ENCODE measurements around the gene KLHL13.
"Not testable (repeated sequence)": the region's sequence is repeated elsewhere in the genome, so short reads cannot be mapped to it uniquely, and the experiment has no call there.

Gene KLHL13
- 0 to 0.67 (median 0.13) reads per million in 18 experiments for total RNA-seq

GRCh38 chrX:118116713-118117550, at the start of gene KLHL13:
TSS of gene KLHL13 (minus strand) at chrX:118116810. CDS start at chrX:118028473, 88,337 bp downstream.
- DNase-seq: peak; percentile 0 to 3

- no peak for DNase-seq
Measured at GRCh38 chrX:118164138-118164537, 47.5 kb upstream of the KLHL13 start.

GRCh38 chrX:118156953-118157608, 40.5 kb upstream of the KLHL13 start:
- no peak for DNase-seq

GRCh38 chrX:118156254-118156952, 39.8 kb upstream of the KLHL13 start:
- no peak for DNase-seq

GRCh38 chrX:118153270-118153669, 36.7 kb upstream of the KLHL13 start:
- DNase-seq: no peak

GRCh38 chrX:118152721-118153120, 36.1 kb upstream of the KLHL13 start:
- no peak for DNase-seq

- DNase-seq: no peak
Measured at GRCh38 chrX:118148737-118149136, 32.1 kb upstream of the KLHL13 start.

GRCh38 chrX:118147771-118148170, 31.2 kb upstream of the KLHL13 start:
- not testable (repeated sequence) for DNase-seq

GRCh38 chrX:118143578-118143977, 27.0 kb upstream of the KLHL13 start:
- DNase-seq: peak; percentile 5 to 13

GRCh38 chrX:118131336-118131735, 14.7 kb upstream of the KLHL13 start:
- no peak for DNase-seq

- no peak for DNase-seq
Measured at GRCh38 chrX:118129681-118130080, 13.1 kb upstream of the KLHL13 start.

GRCh38 chrX:118128724-118129123, 12.1 kb upstream of the KLHL13 start:
- DNase-seq: no peak

GRCh38 chrX:118126286-118126685, 9.7 kb upstream of the KLHL13 start:
- peak; percentile 1 to 3 for DNase-seq

GRCh38 chrX:118124243-118124642, 7.6 kb upstream of the KLHL13 start:
- DNase-seq: not testable (repeated sequence)

- DNase-seq: no peak
Measured at GRCh38 chrX:118117741-118118140, 1.1 kb upstream of the KLHL13 start.

- DNase-seq: no peak
Measured at GRCh38 chrX:118115953-118116712, 477 bp downstream of the KLHL13 start.

- DNase-seq: no peak
Measured at GRCh38 chrX:118114971-118115370, 1.6 kb downstream of the KLHL13 start.

GRCh38 chrX:118109065-118109464, 7.5 kb downstream of the KLHL13 start:
- DNase-seq: no peak

GRCh38 chrX:118108304-118108703, 8.3 kb downstream of the KLHL13 start:
- DNase-seq: no peak

GRCh38 chrX:118100091-118100490, 16.5 kb downstream of the KLHL13 start:
- no peak for DNase-seq

- no peak for DNase-seq
Measured at GRCh38 chrX:118088084-118088483, 28.5 kb downstream of the KLHL13 start.

- no peak for DNase-seq
Measured at GRCh38 chrX:118074196-118074595, 42.4 kb downstream of the KLHL13 start.

All from inflammatory macrophage (primary cell).